Gastroesophageal sphincter (tissue), 4 donors: ENCODE data around the gene RPS6KB2. TPM values are rescaled to one million over a fixed set of nuclear protein-coding genes. Genes with fewer than 3 reads are reported as not detected.
A peak's percentile ranks its signal among the peaks of the same experiment; 100 is the strongest.

ENCODE experiments used
- ATAC-seq: fragments of 150-250 bp; one replicate; pipeline ENCODE4 v1.9.1; 2016; ENCODE audit warnings: mild to moderate bottlenecking, moderate library complexity
- H3K27ac ChIP-seq, 4 donors: fragments of 200-600 bp; sonication (generic) in 3 of 4; 1 replicate in 3 of 4; 2 replicates in 1 of 4; pipeline ENCODE4 v1.5.1; 2016 to 2019
- H3K27me3 ChIP-seq: fragments of 200-600 bp; sonication (generic); one replicate; pipeline ENCODE4 v1.5.1; 2019
- H3K36me3 ChIP-seq, 2 donors: fragments of 200-600 bp; sonication (generic); one replicate each; pipeline ENCODE4 v1.5.1; 2019; ENCODE audit warnings: control low read depth in 1 of 2
- H3K4me1 ChIP-seq, 3 donors: fragments of 200-600 bp; sonication (generic); 1 replicate in 2 of 3; 2 replicates in 1 of 3; pipeline ENCODE4 v1.5.1; 2016 to 2019; ENCODE audit warnings: control low read depth in 2 of 3
- H3K4me3 ChIP-seq, 2 donors: fragments of 200-600 bp; sonication (generic); one replicate each; pipeline ENCODE4 v1.5.1; 2019; ENCODE audit warnings: mild to moderate bottlenecking in 1 of 2, moderate library complexity in 1 of 2
- H3K9me3 ChIP-seq, 3 donors: fragments of 200-600 bp; sonication (generic); one replicate each; pipeline ENCODE4 v1.5.1; 2017 to 2019; ENCODE audit warnings: control low read depth in 2 of 3
- EP300 ChIP-seq: sonication (generic); formaldehyde crosslinking; IDR thresholded peaks from one replicate; pipeline ENCODE4 v1.6.1; 2017; ENCODE audit warnings: antibody characterized with exemption, mild to moderate bottlenecking
- POLR2A ChIP-seq, 2 donors: fragments of 450-650 bp; IDR thresholded peaks; one replicate each; pipeline ENCODE4 v1.6.1; 2017; ENCODE audit warnings: antibody characterized with exemption in 2 of 2, mild to moderate bottlenecking in 2 of 2, moderate library complexity in 1 of 2
- POLR2AphosphoS5 ChIP-seq: sonication (generic); formaldehyde crosslinking; IDR thresholded peaks from one replicate; pipeline ENCODE4 v1.6.1; 2017; ENCODE audit warnings: antibody characterized with exemption
- WGBS, 2 donors: methylation state at CpG; one replicate each; pipeline ENCODE4 v1.1.5; 2018; ENCODE audit warnings: low coverage in 1 of 2; 5-methylcytosine and 5-hydroxymethylcytosine counted together
- total RNA-seq, 4 donors: library from RNA; depleted of rRNA; stranded (reverse); fragments of >200 nt; gene quantifications; one replicate each; pipeline ENCODE4 v1.1.0, GENCODE V29; 2016
- TF ChIP-seq, protein P1 (sequence below), 4 experiments: fragments of 200-600 bp in 2 of 4; fragments of 450-650 bp in 2 of 4; sonication (generic) in 1 of 4; IDR thresholded peaks; one replicate each; pipeline ENCODE4 v1.5.1; 2017 to 2019; ENCODE audit warnings: antibody characterized with exemption in 4 of 4, mild to moderate bottlenecking in 2 of 4, moderate library complexity in 2 of 4

RPS6KB2 gene
- total RNA-seq, 4 donors from 2014 or later = 35.8 to 49.7 (median 45.6) TPM

DNA sequence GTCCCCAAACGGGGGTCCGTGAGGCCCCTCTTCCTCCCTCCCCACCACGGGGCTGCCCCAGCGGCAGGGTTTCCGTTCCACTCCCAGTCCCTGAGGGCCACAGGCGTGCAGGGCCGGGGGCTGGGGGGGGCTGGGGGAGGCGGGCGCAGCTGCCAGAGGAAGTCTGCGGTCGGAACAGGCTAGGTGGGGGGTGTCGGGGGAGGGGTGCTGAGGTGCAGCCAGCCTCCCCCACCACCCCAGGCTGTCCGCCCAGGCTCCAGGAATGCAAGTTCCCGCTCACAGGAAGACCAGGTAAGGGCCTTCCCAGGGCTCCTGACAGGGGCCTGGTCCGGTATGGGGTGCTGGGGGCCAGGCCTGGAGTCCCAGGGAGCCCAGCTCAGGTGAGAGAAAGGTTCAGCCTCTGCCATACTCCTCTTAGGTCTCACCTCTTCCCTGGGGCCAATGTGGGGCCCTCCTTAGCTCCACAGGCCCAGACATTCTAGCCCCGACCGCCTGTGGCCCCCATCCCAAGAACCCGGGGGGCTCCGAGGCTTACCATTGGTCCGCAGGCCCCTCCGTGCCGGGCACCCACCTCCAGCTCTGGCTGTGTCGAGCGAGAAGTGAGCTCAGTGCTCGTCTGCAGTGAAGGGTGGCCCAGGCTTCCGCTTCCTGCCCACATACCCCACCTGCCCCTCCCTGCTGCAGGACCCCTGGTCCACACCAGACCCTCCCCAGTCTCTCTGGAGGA, 9.0 kb downstream of the RPS6KB2 start, which contains the start of gene PTPRCAP:
Gene PTPRCAP (minus strand): TSS at position 601 of the 727 bp plus-strand sequence. CDS start 63 bp downstream, at position 538.
- no peaks in the 10 kb centered on the region for H3K27me3 ChIP-seq
- ATAC-seq = no peak
- H3K4me1 ChIP-seq = peaks cover 0 to 64% (median 5%) of the 10 kb centered on the region in 3 donors
- TF ChIP-seq POLR2A (IDR thresholded peaks at IDR 0.05) (peak in 1 of 2 donors; percentile 6), EP300 (no peak)
- peaks cover 0 to 93% of the 10 kb centered on the region in 2 donors for H3K36me3 ChIP-seq
- no CpG with 5 or more reads among the region's 26 CpGs for WGBS, 2 donors
- H3K9me3 ChIP-seq = no peaks in the 10 kb centered on the region
- peak within 1 kb of the TSS in 3 of 4 donors; percentile 31 to 66 (median 60) for H3K27ac ChIP-seq
- H3K4me3 ChIP-seq = peak within 1 kb of the TSS in 1 of 2 donors; percentile 27

DNA sequence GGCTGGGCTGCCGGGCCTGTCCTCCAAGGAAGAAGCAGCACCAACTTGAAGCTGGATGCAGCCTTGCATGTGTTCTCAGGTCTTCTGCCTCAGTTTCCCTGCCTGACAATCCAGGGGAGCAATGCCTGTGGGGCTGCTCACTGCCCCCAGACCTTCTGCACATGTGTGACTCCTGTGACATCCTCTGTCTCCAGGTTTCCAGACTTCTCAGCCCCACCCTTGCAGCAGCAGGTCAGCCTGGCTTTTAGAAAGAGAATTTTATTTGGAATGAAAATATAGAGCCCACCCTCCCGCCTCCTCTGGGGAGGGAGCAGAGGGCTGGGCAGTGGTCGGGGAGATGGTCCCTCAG, 9.5 kb downstream of the RPS6KB2 start:
- H3K27me3 ChIP-seq = no peaks in the 10 kb centered on the region
- H3K27ac ChIP-seq = peak overlapping the region in 1 of 4 donors; percentile 31
- no CpG with 5 or more reads among the region's 3 CpGs for WGBS, 2 donors
- H3K9me3 ChIP-seq = no peaks in the 10 kb centered on the region
- H3K36me3 ChIP-seq = peaks cover 0 to 90% of the 10 kb centered on the region in 2 donors
- peak overlapping the region in 1 of 2 donors; percentile 27 for H3K4me3 ChIP-seq
- TF ChIP-seq EP300 (no peak), POLR2AphosphoS5 (no peak), POLR2A (IDR thresholded peaks at IDR 0.05) (peak in 1 of 2 donors; percentile 3)
- TF ChIP-seq, protein P1, sequence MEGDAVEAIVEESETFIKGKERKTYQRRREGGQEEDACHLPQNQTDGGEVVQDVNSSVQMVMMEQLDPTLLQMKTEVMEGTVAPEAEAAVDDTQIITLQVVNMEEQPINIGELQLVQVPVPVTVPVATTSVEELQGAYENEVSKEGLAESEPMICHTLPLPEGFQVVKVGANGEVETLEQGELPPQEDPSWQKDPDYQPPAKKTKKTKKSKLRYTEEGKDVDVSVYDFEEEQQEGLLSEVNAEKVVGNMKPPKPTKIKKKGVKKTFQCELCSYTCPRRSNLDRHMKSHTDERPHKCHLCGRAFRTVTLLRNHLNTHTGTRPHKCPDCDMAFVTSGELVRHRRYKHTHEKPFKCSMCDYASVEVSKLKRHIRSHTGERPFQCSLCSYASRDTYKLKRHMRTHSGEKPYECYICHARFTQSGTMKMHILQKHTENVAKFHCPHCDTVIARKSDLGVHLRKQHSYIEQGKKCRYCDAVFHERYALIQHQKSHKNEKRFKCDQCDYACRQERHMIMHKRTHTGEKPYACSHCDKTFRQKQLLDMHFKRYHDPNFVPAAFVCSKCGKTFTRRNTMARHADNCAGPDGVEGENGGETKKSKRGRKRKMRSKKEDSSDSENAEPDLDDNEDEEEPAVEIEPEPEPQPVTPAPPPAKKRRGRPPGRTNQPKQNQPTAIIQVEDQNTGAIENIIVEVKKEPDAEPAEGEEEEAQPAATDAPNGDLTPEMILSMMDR (IDR thresholded peaks at IDR 0.05) = no peak
- peaks cover 0 to 70% (median 9%) of the 10 kb centered on the region in 3 donors for H3K4me1 ChIP-seq
- ATAC-seq = no peak

DNA sequence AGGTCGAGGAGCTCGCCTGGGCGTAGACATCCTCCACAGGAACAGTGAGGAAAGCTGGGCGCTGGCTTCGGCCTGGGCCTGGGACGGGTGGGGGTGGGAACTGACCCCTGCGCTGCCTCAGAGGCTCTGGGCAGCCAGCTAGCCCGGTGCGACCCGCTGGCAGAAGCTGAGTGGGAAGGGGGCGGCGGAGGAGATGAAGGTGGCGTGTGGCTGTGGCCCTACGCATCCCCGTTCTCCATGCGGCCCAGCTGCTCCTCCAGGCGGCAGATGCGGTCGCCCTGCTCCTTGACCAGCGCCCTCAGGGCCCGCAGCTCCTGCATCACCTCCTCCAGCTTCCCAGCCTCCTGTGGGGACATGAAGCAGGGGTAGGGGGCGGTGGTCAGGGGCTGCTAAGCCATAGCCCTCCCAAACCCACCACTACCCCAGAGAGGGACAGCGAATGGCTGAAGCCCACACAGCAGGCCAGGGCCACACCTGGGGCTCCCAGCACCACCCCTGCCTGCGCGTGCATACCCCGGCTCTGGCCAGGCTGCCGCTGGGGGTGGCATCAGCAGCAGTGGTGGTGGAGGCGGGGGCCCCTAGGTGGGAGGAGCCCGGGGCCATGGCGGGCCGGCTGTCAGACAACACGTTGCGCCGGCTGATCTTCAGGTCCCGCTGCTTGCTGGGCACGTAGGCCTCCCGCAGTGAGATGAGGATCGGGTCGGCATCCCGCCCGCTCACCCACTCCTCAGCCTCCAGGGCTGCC, 10.0 kb downstream of the RPS6KB2 start:
- Histone ChIP-seq H3K9me3 (no peaks in the 10 kb centered on the region), H3K27ac (peak overlapping the region in 3 of 4 donors; percentile 50 to 66 (median 60)), H3K4me3 (peak overlapping the region in 1 of 2 donors; percentile 27), H3K36me3 (peaks cover 0 to 85% of the 10 kb centered on the region in 2 donors), H3K4me1 (peaks cover 0 to 72% (median 9%) of the 10 kb centered on the region in 3 donors), H3K27me3 (no peaks in the 10 kb centered on the region)
- TF ChIP-seq, protein P1 (IDR thresholded peaks at IDR 0.05) = no peak
- TF ChIP-seq POLR2A (IDR thresholded peaks at IDR 0.05) = no peak
- TF ChIP-seq EP300 = no peak
- no peak for TF ChIP-seq POLR2AphosphoS5
- no peak for ATAC-seq
- WGBS, 2 donors = no CpG with 5 or more reads among the region's 41 CpGs

DNA sequence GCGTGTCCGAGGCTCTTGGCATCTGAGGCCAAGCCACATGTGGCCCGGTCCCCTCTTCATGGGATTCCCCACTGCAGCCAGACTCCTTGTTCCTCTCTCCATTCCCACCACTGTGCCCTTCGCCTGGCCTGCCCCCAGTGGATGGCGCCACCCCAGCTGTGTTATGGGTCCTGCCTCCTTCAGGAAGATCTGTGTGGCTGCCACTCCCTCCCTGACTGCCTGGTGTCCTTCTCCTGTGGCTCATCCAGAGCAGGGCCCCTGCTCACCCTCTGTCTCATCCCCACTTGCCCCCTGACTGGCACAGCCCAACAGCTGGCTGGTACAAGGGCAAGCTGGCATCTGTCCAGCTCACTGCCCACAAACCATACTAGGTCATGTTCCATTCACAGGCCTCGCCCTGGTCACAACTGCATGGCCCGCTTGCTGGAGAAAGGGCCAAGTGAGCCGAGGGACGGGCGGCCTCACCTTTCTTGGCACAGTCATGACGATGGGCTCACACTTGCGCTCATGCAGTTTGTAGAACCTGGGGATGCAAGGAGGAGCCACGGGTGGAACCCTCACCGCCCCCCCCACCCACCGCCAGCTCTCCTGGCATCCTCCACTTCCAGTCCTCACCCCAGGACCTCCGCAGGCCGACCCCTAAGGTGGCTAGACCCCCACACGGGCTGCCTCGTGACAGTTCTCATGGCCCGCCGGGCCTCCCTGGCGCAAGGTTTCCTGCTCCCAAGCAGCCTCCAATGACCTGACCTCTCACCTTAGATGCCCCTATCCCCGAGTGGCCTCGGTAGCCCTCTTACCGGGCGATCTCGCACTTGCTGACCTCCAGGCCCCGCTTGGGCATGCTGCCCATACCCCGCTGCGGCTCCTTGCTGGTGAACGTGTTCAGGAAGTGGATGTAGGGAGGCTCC, 11.3 kb downstream of the RPS6KB2 start:
- Histone ChIP-seq H3K36me3 (peaks cover 0 to 72% of the 10 kb centered on the region in 2 donors), H3K9me3 (no peaks in the 10 kb centered on the region), H3K27ac (peak overlapping the region in 3 of 4 donors; percentile 50 to 66 (median 60)), H3K4me3 (no peak overlapping the region), H3K27me3 (no peaks in the 10 kb centered on the region), H3K4me1 (peaks cover 0 to 79% (median 15%) of the 10 kb centered on the region in 3 donors)
- TF ChIP-seq POLR2A (IDR thresholded peaks at IDR 0.05) (no peak), POLR2AphosphoS5 (peak; percentile 41)
- TF ChIP-seq, protein P1 (IDR thresholded peaks at IDR 0.05) = no peak
- 60% methylated on average over 2 of the region's 31 CpGs; no CpG with 5 or more reads in 1 of the 2 donors for WGBS, 2 donors
- ATAC-seq = no peak
